Measurements from ENCODE around the gene RPL19. TPM values are rescaled to one million over a fixed set of nuclear protein-coding genes. Genes with fewer than 3 reads are reported as not detected.

The RPL19 gene
- total and polyA plus RNA-seq, 3 donors from 2014 or later = 954 to 1,741 (median 1,719) TPM

DNA sequence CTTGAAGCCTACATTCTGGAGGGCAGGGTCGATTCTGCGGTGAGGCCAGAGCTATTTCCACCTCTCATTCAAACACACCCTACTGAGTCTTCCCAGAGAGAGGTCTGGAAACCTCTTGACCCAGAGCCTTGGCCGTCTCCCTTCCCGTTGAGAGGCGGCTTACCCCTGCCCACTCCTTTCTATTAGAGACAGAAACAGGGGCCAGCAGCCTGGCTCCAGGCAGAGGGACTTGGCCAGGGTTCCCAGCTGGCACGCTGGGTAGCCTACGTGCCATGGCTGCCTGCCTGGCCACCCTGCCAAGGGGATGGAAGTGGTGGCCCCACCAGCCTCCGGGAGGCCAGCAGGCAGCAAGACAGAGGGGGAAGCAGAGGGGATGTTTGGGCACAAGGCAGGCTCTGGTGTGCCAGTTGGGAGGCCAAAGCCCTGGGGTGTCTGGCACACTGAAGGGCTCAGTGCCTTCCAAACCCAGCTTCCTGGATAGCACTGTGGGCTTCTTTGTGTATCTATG lies 19.6 kb downstream of the RPL19 start:
- DNase-seq = no peak
- intact Hi-C loops (cut with DNase I; ENCODE audit: low total_unique reads) = no loop called here
- Histone ChIP-seq H3K36me3 (ENCODE audit: low read depth, missing control alignments) (no peaks in the 10 kb centered on the region), H3K27me3 (no peaks in the 10 kb centered on the region), H3K4me1 (peaks cover 5% of the 10 kb centered on the region), H3K4me3 (no peak overlapping the region), H3K27ac (no peak overlapping the region), H3K9me3 (no peaks in the 10 kb centered on the region)
- TF ChIP-seq POLR2A (IDR thresholded peaks at IDR 0.05) = no peak
- TF ChIP-seq, protein P1, sequence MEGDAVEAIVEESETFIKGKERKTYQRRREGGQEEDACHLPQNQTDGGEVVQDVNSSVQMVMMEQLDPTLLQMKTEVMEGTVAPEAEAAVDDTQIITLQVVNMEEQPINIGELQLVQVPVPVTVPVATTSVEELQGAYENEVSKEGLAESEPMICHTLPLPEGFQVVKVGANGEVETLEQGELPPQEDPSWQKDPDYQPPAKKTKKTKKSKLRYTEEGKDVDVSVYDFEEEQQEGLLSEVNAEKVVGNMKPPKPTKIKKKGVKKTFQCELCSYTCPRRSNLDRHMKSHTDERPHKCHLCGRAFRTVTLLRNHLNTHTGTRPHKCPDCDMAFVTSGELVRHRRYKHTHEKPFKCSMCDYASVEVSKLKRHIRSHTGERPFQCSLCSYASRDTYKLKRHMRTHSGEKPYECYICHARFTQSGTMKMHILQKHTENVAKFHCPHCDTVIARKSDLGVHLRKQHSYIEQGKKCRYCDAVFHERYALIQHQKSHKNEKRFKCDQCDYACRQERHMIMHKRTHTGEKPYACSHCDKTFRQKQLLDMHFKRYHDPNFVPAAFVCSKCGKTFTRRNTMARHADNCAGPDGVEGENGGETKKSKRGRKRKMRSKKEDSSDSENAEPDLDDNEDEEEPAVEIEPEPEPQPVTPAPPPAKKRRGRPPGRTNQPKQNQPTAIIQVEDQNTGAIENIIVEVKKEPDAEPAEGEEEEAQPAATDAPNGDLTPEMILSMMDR (IDR thresholded peaks at IDR 0.05) = no peak
- WGBS, 2 donors = 63 to 79% methylated on average over 8 of the region's 8 CpGs

DNA sequence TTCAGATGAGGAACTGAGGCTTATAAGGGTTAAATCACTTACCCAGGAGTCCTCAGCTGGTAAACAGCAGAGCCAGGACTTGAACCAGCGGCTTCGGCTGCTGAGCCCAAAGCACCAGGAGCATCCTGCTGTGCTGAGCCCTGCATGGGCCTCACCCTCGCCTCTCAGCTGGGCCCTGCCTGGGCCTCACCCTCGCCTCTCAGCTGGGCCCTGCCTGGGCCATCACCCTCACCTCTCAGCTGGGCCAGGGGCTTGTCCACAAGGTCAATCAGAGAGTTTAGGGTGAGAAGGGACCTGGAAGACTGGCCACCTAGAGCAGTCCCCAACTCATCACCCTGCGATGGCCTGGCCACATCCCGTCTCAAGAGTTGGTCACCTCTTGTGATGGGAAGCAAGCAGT lies 21.5 kb downstream of the RPL19 start:
- TF ChIP-seq, protein P1 (IDR thresholded peaks at IDR 0.05) = no peak
- no peak for TF ChIP-seq POLR2A (IDR thresholded peaks at IDR 0.05)
- no peaks in the 10 kb centered on the region for H3K36me3 ChIP-seq (ENCODE audit: low read depth, missing control alignments)
- no peak for DNase-seq
- 93 to 95% methylated on average over 6 of the region's 6 CpGs for WGBS, 2 donors
- no peak overlapping the region for H3K27ac ChIP-seq
- peaks cover 11% of the 10 kb centered on the region for H3K4me1 ChIP-seq
- intact Hi-C loops (cut with DNase I; ENCODE audit: low total_unique reads) = no loop called here
- no peaks in the 10 kb centered on the region for H3K27me3 ChIP-seq
- H3K4me3 ChIP-seq = no peak overlapping the region
- no peaks in the 10 kb centered on the region for H3K9me3 ChIP-seq

DNA sequence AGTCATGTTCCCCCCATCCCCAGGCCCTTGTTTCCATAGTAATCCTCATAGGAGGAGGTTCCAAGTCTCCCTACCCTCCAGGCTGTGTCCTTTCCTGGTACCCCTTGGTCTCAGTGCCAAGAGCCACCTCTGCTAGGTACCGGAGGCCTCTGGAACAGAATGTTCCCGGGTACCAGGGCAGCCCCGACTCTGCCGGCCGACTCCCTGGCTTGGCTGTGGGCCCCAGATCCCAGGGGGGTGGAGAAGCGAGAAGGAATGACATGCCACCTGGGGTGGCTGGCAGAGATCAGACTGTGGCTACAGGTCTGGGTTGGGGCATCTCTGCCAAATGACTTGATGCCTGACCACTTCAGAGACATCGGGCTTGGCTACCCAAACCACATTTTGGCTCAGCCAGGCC lies 22.1 kb downstream of the RPL19 start:
- DNase-seq = no peak
- no peaks in the 10 kb centered on the region for H3K36me3 ChIP-seq (ENCODE audit: low read depth, missing control alignments)
- H3K4me1 ChIP-seq = peaks cover 11% of the 10 kb centered on the region
- 72 to 96% methylated on average over 5 to 7 of the region's 7 CpGs for WGBS, 2 donors
- no peak overlapping the region for H3K4me3 ChIP-seq
- TF ChIP-seq, protein P1 (IDR thresholded peaks at IDR 0.05) = no peak
- no peak for TF ChIP-seq POLR2A (IDR thresholded peaks at IDR 0.05)
- no peaks in the 10 kb centered on the region for H3K27me3 ChIP-seq
- no peak overlapping the region for H3K27ac ChIP-seq
- intact Hi-C loops (cut with DNase I; ENCODE audit: low total_unique reads) = no loop called here
- H3K9me3 ChIP-seq = no peaks in the 10 kb centered on the region

DNA sequence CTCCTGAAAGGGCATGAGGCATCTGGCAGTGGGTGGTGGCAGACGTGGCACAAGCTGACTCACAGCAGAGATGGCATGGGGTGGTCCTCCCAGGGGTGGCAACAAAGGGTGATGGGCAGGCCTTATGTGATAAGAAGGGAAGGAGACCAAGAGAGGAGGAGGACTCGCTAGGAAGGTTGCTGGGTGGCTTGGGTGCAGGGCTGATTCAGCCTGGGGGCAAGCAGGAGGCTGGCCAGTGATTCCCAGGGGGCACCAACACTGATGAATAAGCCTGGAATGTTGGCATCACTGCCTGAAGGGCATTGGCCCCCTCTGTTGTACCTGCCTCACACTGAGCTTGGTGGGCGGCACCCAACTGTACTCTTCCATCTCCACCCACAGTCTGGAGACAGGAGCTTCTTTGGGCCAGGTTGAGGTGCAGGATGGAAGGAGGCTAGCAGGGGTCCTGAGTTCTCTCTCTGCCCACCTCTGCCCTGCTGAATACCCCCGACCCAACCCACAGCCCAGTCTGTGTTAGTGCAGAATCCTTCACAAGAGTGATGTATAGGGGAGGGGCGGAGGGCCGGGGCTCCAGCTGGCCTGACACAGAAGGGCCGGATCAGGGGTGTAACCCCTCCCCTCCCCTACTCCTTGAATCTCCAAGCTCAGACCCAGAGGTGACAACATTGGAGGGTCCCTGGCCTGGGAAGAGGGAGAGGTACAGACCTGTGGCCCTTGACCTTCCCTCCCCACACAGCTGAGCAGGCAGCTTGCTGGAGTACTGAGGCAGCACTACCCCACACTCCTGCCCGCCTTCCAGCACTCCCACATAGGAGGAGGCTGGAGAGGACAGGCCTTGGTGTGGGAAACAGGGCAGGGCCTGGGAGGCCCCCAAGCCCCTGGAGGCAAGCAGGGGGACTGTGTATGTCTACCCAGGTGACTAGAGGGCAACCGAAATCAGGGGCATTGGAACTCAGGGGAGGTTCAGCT lies 23.1 kb downstream of the RPL19 start:
- Histone ChIP-seq H3K4me1 (peaks cover 11% of the 10 kb centered on the region), H3K27me3 (no peaks in the 10 kb centered on the region), H3K27ac (no peak overlapping the region), H3K4me3 (no peak overlapping the region), H3K9me3 (no peaks in the 10 kb centered on the region), H3K36me3 (ENCODE audit: low read depth, missing control alignments) (no peaks in the 10 kb centered on the region)
- 75 to 82% methylated on average over 6 to 9 of the region's 9 CpGs for WGBS, 2 donors
- intact Hi-C loops (cut with DNase I; ENCODE audit: low total_unique reads) = no loop called here
- TF ChIP-seq, protein P1 (IDR thresholded peaks at IDR 0.05) = no peak
- no peak for TF ChIP-seq POLR2A (IDR thresholded peaks at IDR 0.05)
- DNase-seq = no peak

Data from testis (tissue), 3 donors.